Stimulated activated CD4-positive, alpha-beta T cell treated with anti-CD3 and anti-CD28 coated beads, TNF-alpha, amount 100 ng/mL, for 24 hours (primary cell): ENCODE measurements around the gene RNASE8.

ENCODE experiments used
- DNase-seq, 3 experiments: peaks; one replicate each; pipeline ENCODE4 v3.0.0-alpha.2; 2020; ENCODE audit warnings: low read depth in 3 of 3

Gene RNASE8

GRCh38 chr14:21091821-21092272, 34.2 kb downstream of the RNASE8 start:
- no peak for DNase-seq

DNA sequence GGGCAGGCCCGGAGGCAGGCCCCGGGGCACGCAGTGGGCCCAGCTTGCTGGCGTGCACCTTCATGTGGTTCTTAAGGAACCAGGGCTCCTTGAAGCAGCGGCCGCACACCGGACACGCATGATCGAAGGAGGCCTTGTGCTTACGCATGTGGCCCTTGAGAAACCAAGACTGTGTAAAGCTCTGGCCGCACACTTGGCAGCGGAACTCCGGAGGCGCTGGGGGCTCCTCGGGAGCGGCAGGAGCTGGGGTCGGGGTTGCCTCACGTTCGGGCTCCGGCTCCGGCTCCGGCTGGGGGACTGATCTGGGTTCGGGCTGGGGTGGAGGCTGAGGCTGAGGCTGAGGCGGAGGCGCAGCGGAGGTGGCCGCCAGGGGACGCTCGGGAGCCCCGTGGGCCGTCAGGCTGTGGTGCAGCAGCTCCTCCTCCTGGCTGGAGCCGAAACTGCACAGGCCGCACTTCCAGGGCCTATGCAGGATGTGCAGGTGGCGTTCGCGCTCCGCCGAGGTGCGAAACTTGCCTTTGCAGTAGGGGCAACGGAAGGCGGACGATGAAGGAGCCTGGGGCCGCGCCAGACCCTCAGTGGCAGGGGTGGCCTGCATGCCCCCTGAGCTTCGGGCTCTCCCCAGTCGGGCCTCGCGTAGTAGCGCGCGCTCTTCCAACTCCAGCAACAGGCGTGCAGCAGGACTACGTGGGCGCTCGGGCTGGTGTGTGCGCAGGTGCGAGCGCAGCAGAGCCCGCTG, 34.8 kb downstream of the RNASE8 start:
- peak; percentile 79 to 90 (median 84) for DNase-seq

GRCh38 chr14:21093018-21093417, 35.4 kb downstream of the RNASE8 start:
- DNase-seq, result no peak

DNA sequence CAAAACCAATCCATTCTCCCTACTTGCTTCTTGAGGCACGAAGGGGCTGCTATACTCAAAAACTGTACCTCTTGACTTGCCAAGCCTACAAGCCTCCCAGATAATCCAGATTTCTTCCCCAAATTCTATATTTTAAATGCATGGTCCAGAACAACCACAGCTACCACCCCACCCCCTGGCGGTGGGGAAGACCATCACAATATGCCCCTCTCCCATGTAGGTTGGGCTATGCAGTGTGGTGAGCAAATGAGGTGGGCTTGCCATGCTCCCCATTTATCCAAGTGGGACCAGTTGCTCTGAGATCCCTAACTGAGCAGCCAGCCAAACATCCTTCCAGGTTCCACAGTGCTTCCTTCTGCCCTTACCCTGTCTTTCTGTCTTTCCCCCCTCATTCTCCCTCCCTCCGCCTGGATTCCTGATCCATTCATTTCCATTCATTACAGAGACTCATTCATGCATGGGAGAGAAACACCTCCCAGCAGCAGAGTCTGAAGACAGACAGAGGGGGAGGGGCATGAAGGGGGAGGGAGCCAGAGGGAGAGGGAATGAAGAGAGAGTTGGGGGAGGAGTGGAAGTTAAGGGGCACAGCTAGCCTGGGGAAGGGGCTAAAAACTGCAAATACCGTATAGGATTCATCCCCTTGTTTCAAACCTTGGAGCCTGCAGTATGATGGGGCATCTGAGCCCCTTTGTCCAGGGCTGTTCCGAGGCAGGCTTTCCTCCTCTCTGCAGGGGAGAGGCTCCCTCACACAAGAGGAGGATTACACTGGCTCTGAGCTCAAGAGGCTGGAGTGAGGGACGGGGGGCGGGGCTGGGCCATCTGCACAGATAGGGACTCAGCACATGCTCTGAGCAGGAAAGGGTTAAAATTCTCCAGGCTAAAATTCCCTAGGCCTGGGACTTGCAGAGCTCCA, 36.4 kb downstream of the RNASE8 start:
- DNase-seq, result no peak

DNA sequence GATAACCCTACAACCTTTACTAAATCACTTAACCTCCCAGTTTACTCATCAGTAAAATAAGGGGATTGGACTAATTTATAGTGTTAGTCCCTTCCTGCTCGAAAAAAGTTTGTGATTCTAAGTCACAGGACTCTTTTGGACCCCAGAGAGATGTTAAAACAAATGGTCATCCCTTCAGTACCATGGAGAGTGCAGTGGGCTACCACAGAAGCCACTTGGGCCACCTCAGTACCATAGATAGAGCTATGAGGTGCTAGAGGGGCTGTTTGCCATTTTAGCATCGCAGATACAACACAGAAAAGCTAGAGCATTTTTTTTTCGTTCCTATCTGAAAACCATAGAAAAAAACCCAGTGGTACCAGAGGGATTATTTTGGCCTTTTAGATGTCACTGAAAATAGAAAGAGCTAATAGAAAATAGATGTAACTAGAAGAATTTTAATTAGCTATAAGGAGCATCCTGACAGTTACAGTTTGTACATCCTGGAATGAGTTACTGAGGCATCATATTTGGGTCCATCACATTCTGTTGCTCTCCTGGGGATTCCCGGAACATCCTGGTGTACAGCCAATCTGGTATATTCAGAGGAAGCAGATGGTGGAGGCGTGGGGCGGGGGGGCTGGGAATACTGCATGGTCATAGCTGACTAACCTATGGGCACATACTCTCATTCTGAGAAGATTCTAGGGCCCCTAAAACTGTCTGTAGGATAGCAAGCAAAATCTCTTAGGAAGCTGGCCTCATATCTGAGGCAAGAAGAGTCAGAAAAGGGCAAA, 38.0 kb downstream of the RNASE8 start:
- no peak for DNase-seq

DNA sequence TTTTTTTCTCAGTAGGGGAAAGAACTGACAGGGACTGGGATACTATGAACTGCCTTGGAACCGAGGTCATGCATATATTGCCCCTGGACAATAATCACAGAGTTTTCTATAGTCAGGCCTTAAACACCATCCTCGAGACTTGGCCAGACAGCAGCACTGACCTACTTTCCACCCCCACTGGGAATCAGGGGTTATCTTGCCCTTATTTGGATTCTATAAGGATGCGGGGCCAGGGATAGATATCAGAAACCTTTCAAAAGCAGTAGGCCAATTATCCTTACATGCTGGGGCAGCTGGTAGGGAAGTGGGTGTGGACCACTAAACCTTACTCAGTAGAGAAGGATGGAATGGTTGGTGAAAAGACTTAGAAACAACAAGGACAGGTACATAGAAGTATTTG, 38.8 kb downstream of the RNASE8 start:
- DNase-seq, result no peak

DNA sequence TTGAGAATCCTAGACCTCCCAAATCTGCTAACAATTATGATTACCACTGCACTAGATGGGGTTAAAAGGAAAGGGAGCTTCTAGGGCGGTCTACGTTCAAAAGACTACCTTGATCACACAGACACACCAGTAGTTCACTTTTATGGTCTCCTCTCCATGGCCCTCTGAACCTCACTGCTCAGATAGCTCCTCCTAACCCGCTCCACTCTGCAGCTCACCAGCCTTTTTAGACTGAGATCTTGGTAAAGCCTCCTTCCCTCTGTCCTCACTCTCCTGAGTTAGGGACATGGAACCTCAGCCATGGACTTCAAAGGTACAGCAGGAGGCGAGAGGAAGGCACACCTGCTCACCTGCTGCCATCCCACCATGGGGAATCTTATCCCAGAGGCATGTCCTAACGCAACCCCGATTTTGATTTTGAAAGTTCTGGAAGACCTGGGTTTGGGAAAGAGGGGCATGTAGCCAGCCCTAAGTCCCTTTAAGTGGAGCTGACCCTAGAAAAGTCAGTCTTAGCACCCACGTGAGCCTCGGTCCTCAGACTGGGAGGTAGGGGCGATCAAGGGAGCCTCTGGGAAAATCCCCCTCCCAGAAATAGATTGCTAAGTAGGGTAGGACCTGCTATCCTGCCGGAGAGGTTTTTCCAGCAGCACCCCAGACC, 39.5 kb downstream of the RNASE8 start:
- no peak for DNase-seq

GRCh38 chr14:21097636-21098075, 40.0 kb downstream of the RNASE8 start:
- DNase-seq, result no peak

GRCh38 chr14:21098076-21098891, 40.7 kb downstream of the RNASE8 start, which contains the start of gene ZNF219:
TSS of gene ZNF219 (minus strand) at chr14:21098655. CDS start at chr14:21093591, 5,064 bp downstream.
- peak in 1 of 3 experiments; percentile 40 for DNase-seq

DNA sequence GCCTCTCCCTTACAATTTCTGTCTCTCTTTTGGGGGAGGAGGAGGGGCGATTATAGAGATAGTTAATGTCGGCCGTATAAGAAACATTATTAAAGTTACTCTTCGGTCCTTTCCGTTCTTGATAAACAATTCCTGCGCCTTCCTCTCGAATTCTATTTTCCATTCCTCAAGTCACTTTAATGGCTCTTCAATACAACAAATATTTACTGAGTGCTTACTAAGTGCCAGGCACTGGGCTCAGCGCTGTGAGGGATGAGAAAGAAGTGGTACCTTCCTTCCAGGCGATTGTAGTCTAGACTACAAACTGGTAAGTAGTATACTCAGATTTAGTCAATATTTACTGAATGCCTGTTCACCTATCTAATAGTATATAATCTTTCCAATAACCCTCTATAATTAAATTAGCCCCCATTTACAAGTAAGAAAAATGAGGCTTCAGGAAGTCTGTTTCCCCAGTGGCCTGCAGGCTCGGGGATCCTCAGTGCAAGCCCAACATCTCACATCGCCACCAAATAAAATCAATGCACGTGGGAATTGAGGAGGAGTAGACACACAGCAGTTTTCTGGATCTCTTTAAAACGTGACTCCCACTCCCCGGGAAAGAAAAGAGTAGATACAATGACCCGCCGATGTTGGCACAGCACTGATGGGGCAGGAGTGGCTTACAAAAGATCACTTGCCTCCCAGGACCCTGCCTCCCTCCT, 41.4 kb downstream of the RNASE8 start:
- no peak for DNase-seq

DNA sequence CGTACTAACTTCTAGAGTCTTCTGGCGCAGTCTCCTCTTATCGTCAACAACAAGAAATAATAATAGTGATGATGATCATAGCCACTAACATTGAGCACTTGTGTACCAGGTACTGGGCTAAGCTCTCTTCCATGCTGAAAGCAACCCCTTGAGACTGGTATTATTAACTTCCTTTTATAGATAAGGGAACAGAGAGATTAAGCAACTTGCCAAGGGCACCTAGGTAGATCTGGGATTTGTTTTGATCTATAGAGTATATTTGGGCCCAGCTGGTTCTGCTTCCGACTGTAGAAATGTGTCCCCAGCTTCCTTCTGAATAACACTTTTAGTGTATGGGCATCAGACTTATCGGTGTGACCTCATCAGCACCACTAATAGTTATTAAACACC, 42.0 kb downstream of the RNASE8 start:
- DNase-seq, result no peak

DNA sequence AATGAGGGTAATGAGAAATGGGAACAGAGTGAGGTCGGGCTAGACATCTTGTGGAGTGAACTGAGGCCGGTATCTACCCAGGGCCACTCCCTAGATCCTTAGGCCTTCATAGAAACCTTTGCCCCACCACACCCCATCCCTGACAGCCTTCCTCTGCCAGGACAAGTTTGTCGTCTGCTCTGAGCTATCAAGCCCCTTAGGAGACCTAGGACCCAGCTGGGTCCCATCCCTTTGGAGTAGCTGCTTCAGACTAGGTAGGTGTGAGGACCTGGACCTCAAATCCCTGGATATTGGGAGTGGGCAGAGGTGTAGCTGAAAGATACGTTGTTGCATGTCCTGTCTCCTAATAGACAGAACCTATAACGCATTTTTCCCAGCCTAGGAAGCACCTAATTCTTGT, 43.3 kb downstream of the RNASE8 start, which contains the start of gene TMEM253:
TSS of gene TMEM253 (plus strand) at position 136 of the 400 bp plus-strand sequence. CDS start 278 bp downstream, outside the sequence.
- DNase-seq, result no peak

- DNase-seq, result no peak
Observed at GRCh38 chr14:21101802-21102413, 44.3 kb downstream of the RNASE8 start.

DNA sequence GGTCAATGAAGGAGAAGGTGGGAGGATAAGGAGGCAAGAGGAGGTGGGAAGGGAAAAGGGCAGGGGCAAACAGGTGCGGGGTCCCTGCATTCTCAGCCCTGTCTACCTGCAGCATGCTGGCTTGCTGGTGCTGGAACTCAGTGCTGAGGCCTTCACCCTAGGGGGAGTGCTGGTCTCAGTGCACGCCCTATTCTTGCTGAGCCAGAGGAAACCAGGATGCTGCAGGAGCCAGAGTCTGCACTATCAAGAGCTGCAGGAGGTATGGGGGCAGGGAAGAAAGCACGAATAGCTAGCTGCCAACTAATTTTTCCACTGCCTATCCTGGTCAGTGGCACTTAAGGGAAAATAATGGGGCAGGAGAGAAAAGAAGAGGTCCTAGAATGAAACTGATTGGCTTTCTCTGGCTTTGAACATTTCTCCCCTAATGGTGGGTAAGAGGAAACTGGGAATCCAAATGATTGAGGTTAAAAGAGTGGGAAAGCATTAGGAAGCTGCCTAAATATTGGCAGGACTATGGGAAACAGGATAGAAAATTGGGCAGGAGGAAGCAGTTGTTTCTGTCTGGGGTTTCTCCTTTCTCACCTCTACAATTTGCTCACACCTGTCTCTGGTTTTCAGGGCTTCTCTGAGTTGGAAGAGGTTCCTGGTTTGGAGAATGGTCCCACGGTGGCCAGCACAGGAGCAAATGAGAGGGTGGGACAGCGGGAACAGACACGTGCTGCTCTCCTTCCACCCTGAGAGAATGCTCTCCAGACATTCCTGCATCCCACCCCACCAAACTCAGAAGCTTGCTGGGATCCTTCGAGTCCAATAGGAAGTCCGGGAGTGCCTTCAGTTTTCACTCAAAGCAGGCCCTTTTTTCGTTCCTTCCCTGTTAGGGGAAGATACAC, 45.1 kb downstream of the RNASE8 start:
- no peak for DNase-seq

DNA sequence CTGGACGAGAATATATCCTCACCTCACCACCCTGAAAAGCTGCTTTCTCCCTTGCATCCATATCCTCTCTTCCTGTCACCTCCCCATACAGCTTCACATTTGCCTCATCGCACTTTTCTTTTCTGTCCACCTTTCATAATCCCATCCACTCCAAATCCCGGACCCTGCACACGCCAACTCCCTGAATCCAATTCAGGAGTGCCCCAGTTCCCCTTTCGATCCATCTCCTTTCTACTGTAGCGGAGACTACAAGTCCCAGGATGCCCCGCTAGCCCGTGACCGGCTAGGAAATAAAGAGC, 45.7 kb downstream of the RNASE8 start:
- DNase-seq, result no peak

GRCh38 chr14:21103710-21104447, 46.3 kb downstream of the RNASE8 start:
- DNase-seq, result peak; percentile 88 to 94 (median 90)

- peak in 2 of 3 experiments; percentile 35 to 59 for DNase-seq
Observed at GRCh38 chr14:21104448-21105060, 46.9 kb downstream of the RNASE8 start.
